Neuronal stem cell (in vitro differentiated cells): ENCODE results near the gene DCP1A.

Experiments
- DNase-seq: peaks from one replicate; pipeline ENCODE4 v3.0.0-alpha.2; 2013; ENCODE audit warnings: low spot score
- H2AFZ ChIP-seq: one replicate; pipeline ENCODE4 v1.6.1; 2013; ENCODE audit warnings: mild to moderate bottlenecking, low read length, inconsistent platforms
- H2AK5ac ChIP-seq: 2 replicates; pipeline ENCODE4 v1.6.1; 2013; ENCODE audit warnings: low read depth, mild to moderate bottlenecking, inconsistent platforms, low read length, moderate library complexity, mixed read lengths
- H2BK120ac ChIP-seq: 2 replicates; pipeline ENCODE4 v1.6.1; 2013; ENCODE audit warnings: low read depth, mild to moderate bottlenecking, inconsistent platforms, low read length, moderate library complexity, mixed read lengths
- H2BK12ac ChIP-seq: one replicate; pipeline ENCODE4 v1.6.1; 2013; ENCODE audit warnings: low read length, inconsistent platforms
- H2BK15ac ChIP-seq: 2 replicates; pipeline ENCODE4 v1.6.1; 2013; ENCODE audit warnings: mild to moderate bottlenecking, low read length, inconsistent platforms, mixed read lengths
- H2BK5ac ChIP-seq: one replicate; pipeline ENCODE4 v1.6.1; 2013; ENCODE audit warnings: inconsistent platforms, mild to moderate bottlenecking, low read length, moderate library complexity
- H3K14ac ChIP-seq: one replicate; pipeline ENCODE4 v1.6.1; 2013; ENCODE audit warnings: low read length, inconsistent platforms
- H3K18ac ChIP-seq: 2 replicates; pipeline ENCODE4 v1.6.1; 2013; ENCODE audit warnings: low read length, inconsistent platforms
- H3K23ac ChIP-seq: 2 replicates; pipeline ENCODE4 v1.6.1; 2013; ENCODE audit warnings: low read depth, mild to moderate bottlenecking, mixed read lengths, low read length, inconsistent platforms; ENCODE audit not compliant: poor library complexity
- H3K27ac ChIP-seq: replicated peaks from 3 replicates; pipeline ENCODE4 v1.5.1; 2013; ENCODE audit warnings: low read length, inconsistent platforms
- H3K27me3 ChIP-seq, 3 experiments: 2 replicates each; pipeline ENCODE4 v1.6.1; 2013; ENCODE audit warnings: low read length in 3 of 3, mild to moderate bottlenecking in 2 of 3, inconsistent platforms in 1 of 3, low read depth in 1 of 3, mixed read lengths in 1 of 3, moderate library complexity in 1 of 3; ENCODE audit not compliant: control insufficient read depth in 3 of 3, insufficient read depth in 3 of 3
- H3K36me3 ChIP-seq, 2 donors: replicated peaks in 1 of 2; 2 replicates each; pipeline ENCODE4 v1.6.1; 2013; ENCODE audit warnings: low read length in 2 of 2; ENCODE audit not compliant: control insufficient read depth in 2 of 2, insufficient read depth in 2 of 2
- H3K4ac ChIP-seq: 2 replicates; pipeline ENCODE4 v1.6.1; 2013; ENCODE audit warnings: inconsistent platforms, mild to moderate bottlenecking, low read length, moderate library complexity
- H3K4me1 ChIP-seq, 2 donors: 1 replicate in 1 of 2; 2 replicates in 1 of 2; pipeline ENCODE4 v1.6.1; 2013; ENCODE audit warnings: low read length in 2 of 2, low read depth in 1 of 2; ENCODE audit not compliant: control insufficient read depth in 2 of 2, insufficient read depth in 1 of 2
- H3K4me2 ChIP-seq: one replicate; pipeline ENCODE4 v1.6.1; 2013; ENCODE audit warnings: mild to moderate bottlenecking, low read length, inconsistent platforms; ENCODE audit not compliant: insufficient read depth, poor library complexity, severe bottlenecking
- H3K4me3 ChIP-seq, 2 donors: 2 replicates each; pipeline ENCODE4 v1.5.1; 2013; ENCODE audit warnings: low read length in 2 of 2, mild to moderate bottlenecking in 2 of 2, inconsistent platforms in 1 of 2, moderate library complexity in 1 of 2
- H3K79me1 ChIP-seq: one replicate; pipeline ENCODE4 v1.6.1; 2013; ENCODE audit warnings: low read depth, mild to moderate bottlenecking, inconsistent platforms, low read length, moderate library complexity
- H3K9ac ChIP-seq: one replicate; pipeline ENCODE4 v1.6.1; 2013; ENCODE audit warnings: mild to moderate bottlenecking, low read depth, low read length, inconsistent platforms; ENCODE audit not compliant: poor library complexity
- H3K9me3 ChIP-seq, 2 donors: replicated peaks in 1 of 2; 2 replicates each; pipeline versions ENCODE3 to v1.6.1; 2013; ENCODE audit warnings: low read length in 2 of 2, mild to moderate bottlenecking in 2 of 2, inconsistent platforms in 1 of 2, low read depth in 1 of 2, mixed read lengths in 1 of 2, moderate library complexity in 1 of 2; ENCODE audit not compliant: control insufficient read depth in 2 of 2, insufficient read depth in 1 of 2
- H4K8ac ChIP-seq: one replicate; pipeline ENCODE4 v1.6.1; 2013; ENCODE audit warnings: low read depth, mild to moderate bottlenecking, inconsistent platforms, low read length, moderate library complexity
- H4K91ac ChIP-seq: one replicate; pipeline ENCODE4 v1.6.1; 2013; ENCODE audit warnings: low read length, low read depth, mild to moderate bottlenecking, inconsistent platforms; ENCODE audit not compliant: poor library complexity
- WGBS, 2 donors: extraction: QIAGEN DNeasy Blood & Tissue Kit; methylation state at CpG; one replicate each; pipeline ENCODE4 v1.1.7; 2013; ENCODE audit warnings: missing lambda C conversion rate in 2 of 2, mixed read lengths in 1 of 2; ENCODE audit not compliant: insufficient read length in 2 of 2, insufficient replicate concordance in 1 of 2; ENCODE audit errors: extremely low coverage in 2 of 2; 5-methylcytosine and 5-hydroxymethylcytosine counted together

Gene DCP1A

GRCh38 chr3:53334742-53335141 is 12.6 kb downstream of the DCP1A start:
- H3K27me3 ChIP-seq = no peaks in the 10 kb centered on the region
- peaks cover 7 to 85% of the 10 kb centered on the region in 2 donors for H3K36me3 ChIP-seq
- no peak overlapping the region for H3K4me3 ChIP-seq
- no peak overlapping the region for H3K14ac ChIP-seq
- no peak overlapping the region for H3K23ac ChIP-seq
- H2BK12ac ChIP-seq = no peak overlapping the region
- no CpG with 5 or more reads among the region's 6 CpGs for WGBS, 2 donors
- no peak overlapping the region for H4K8ac ChIP-seq
- H3K4me1 ChIP-seq = no peaks in the 10 kb centered on the region
- H3K27ac ChIP-seq = no peak overlapping the region
- peaks cover 0 to 9% of the 10 kb centered on the region in 2 donors for H3K9me3 ChIP-seq
- no peak overlapping the region for H3K9ac ChIP-seq
- H4K91ac ChIP-seq = no peak overlapping the region
- no peak overlapping the region for H2AFZ ChIP-seq
- H3K4ac ChIP-seq = no peak overlapping the region
- no peak overlapping the region for H3K4me2 ChIP-seq
- H2BK120ac ChIP-seq = no peak overlapping the region
- DNase-seq = no peak
- H2BK15ac ChIP-seq = no peak overlapping the region
- H2AK5ac ChIP-seq = no peak overlapping the region
- H2BK5ac ChIP-seq = no peak overlapping the region
- no peak overlapping the region for H3K18ac ChIP-seq
- peaks cover 3% of the 10 kb centered on the region for H3K79me1 ChIP-seq

- no peak overlapping the region for H2BK5ac ChIP-seq
- no peaks in the 10 kb centered on the region for H3K4me1 ChIP-seq
- no peak overlapping the region for H3K18ac ChIP-seq
- peaks cover 9 to 84% of the 10 kb centered on the region in 2 donors for H3K36me3 ChIP-seq
- no peak overlapping the region for H3K23ac ChIP-seq
- no peak overlapping the region for H2AFZ ChIP-seq
- no peak overlapping the region for H2BK12ac ChIP-seq
- no peak overlapping the region for H2AK5ac ChIP-seq
- no peak overlapping the region for H3K14ac ChIP-seq
- H3K4me2 ChIP-seq = no peak overlapping the region
- no CpG with 5 or more reads among the region's 1 CpG for WGBS, 2 donors
- peaks cover 3% of the 10 kb centered on the region for H3K79me1 ChIP-seq
- H2BK120ac ChIP-seq = no peak overlapping the region
- H4K91ac ChIP-seq = no peak overlapping the region
- no peak overlapping the region for H3K27ac ChIP-seq
- no peaks in the 10 kb centered on the region for H3K27me3 ChIP-seq
- H3K4me3 ChIP-seq = no peak overlapping the region
- peaks cover 2 to 12% of the 10 kb centered on the region in 2 donors for H3K9me3 ChIP-seq
- H3K9ac ChIP-seq = no peak overlapping the region
- DNase-seq = no peak
- no peak overlapping the region for H3K4ac ChIP-seq
- no peak overlapping the region for H2BK15ac ChIP-seq
- H4K8ac ChIP-seq = no peak overlapping the region
Measured at GRCh38 chr3:53331871-53332270, 15.5 kb downstream of the DCP1A start.

- DNase-seq = no peak
- H3K18ac ChIP-seq = no peak overlapping the region
- WGBS, 2 donors = no CpG with 5 or more reads among the region's 1 CpG
- no peaks in the 10 kb centered on the region for H3K27me3 ChIP-seq
- H4K91ac ChIP-seq = no peak overlapping the region
- no peak overlapping the region for H3K4me2 ChIP-seq
- no peak overlapping the region for H3K23ac ChIP-seq
- no peaks in the 10 kb centered on the region for H3K4me1 ChIP-seq
- H3K36me3 ChIP-seq = peaks cover 11 to 84% of the 10 kb centered on the region in 2 donors
- H3K9me3 ChIP-seq = peaks cover 4 to 16% of the 10 kb centered on the region in 2 donors
- H3K9ac ChIP-seq = no peak overlapping the region
- H3K79me1 ChIP-seq = peaks cover 3% of the 10 kb centered on the region
- no peak overlapping the region for H2BK120ac ChIP-seq
- H2BK15ac ChIP-seq = no peak overlapping the region
- no peak overlapping the region for H2AFZ ChIP-seq
- H2BK12ac ChIP-seq = no peak overlapping the region
- no peak overlapping the region for H3K27ac ChIP-seq
- no peak overlapping the region for H3K14ac ChIP-seq
- H3K4ac ChIP-seq = no peak overlapping the region
- no peak overlapping the region for H2BK5ac ChIP-seq
- no peak overlapping the region for H2AK5ac ChIP-seq
- no peak overlapping the region for H4K8ac ChIP-seq
- no peak overlapping the region for H3K4me3 ChIP-seq
Measured at GRCh38 chr3:53329897-53330296, 17.4 kb downstream of the DCP1A start.

GRCh38 chr3:53328746-53329145 is 18.6 kb downstream of the DCP1A start:
- Histone ChIP-seq H3K4ac (no peak overlapping the region), H2BK12ac (no peak overlapping the region), H2AK5ac (no peak overlapping the region), H3K4me1 (no peaks in the 10 kb centered on the region), H3K14ac (no peak overlapping the region), H2BK5ac (no peak overlapping the region), H3K27ac (no peak overlapping the region), H3K18ac (no peak overlapping the region), H4K8ac (no peak overlapping the region), H3K36me3 (peaks cover 6 to 80% of the 10 kb centered on the region in 2 donors), H3K9me3 (peaks cover 4 to 16% of the 10 kb centered on the region in 2 donors), H2BK120ac (no peak overlapping the region), H3K23ac (no peak overlapping the region), H2BK15ac (no peak overlapping the region), H3K27me3 (no peaks in the 10 kb centered on the region), H2AFZ (no peak overlapping the region), H3K9ac (no peak overlapping the region), H3K4me2 (no peak overlapping the region), H3K4me3 (no peak overlapping the region), H3K79me1 (peaks cover 2% of the 10 kb centered on the region), H4K91ac (no peak overlapping the region)
- no CpG with 5 or more reads among the region's 5 CpGs for WGBS, 2 donors
- DNase-seq = no peak
